ENCODE measurements around the gene ZPR1. TPM values are rescaled to one million over a fixed set of nuclear protein-coding genes. Genes with fewer than 3 reads are reported as not detected.
A peak's percentile ranks its signal among the peaks of the same experiment; 100 is the strongest.
"Not testable (repeated sequence)": the region's sequence is repeated elsewhere in the genome, so short reads cannot be mapped to it uniquely, and the experiment has no call there.

Gene ZPR1, protein sequence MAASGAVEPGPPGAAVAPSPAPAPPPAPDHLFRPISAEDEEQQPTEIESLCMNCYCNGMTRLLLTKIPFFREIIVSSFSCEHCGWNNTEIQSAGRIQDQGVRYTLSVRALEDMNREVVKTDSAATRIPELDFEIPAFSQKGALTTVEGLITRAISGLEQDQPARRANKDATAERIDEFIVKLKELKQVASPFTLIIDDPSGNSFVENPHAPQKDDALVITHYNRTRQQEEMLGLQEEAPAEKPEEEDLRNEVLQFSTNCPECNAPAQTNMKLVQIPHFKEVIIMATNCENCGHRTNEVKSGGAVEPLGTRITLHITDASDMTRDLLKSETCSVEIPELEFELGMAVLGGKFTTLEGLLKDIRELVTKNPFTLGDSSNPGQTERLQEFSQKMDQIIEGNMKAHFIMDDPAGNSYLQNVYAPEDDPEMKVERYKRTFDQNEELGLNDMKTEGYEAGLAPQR
- 69.0 and 78.7 TPM in 2 replicates for total RNA-seq

DNA sequence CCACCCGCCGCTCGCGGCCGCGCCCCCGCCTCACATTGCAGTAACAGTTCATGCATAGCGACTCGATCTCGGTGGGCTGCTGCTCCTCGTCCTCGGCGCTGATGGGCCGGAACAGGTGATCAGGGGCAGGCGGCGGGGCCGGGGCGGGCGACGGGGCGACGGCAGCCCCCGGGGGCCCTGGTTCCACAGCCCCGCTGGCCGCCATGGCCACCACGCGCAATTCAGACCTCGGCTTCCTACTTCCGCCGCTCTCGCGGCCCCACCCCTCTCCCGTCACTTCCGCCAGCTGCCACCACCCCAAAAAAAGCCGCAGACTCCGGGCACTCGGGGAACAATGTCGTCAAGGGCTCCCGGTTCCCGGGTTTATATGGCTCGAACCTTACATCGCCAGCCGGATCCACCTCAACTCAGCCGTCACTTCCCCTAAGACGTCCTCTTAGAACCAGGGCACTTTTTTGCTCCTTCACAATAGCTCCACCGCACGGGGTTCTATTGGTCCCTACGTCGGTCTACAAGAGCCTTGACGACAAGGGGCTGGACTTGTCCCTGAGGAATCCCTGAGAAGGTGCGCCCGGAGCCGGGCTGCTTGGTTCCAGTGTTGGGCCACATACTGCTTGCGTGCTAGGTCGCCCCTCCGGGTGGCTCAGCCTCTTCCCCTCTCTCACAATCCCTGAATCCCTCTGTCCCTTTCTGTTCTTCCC lies at the start of gene ZPR1:
Gene ZPR1 (minus strand): TSS at position 238 of the 701 bp plus-strand sequence. CDS start 33 bp downstream, at position 205.
- Mint-ChIP-seq H3K4me1 (peaks cover 33% of the 10 kb centered on the region), H3K4me3 (peak within 1 kb of the TSS; percentile 98), H3K9me3 (no peaks in the 10 kb centered on the region), H3K27me3 (peaks cover 4% of the 10 kb centered on the region), H3K27ac (peak within 1 kb of the TSS; percentile 95), H3K36me3 (ENCODE audit: low read depth) (peaks cover 49% of the 10 kb centered on the region)
- peak; percentile 81 for ATAC-seq (ENCODE audit: low read depth)
- intact Hi-C loops (cut with micrococcal nuclease) = loop anchor here (1.0 to 5.0 kb wide), 3 partner anchors 15 to 309 kb away; partner anchors contain the start of gene SIK3
- CTCF ChIA-PET = interaction anchor here (0.7 to 3.7 kb wide), 4 partner anchors 9 to 318 kb away, joined by 3 to 38 read pairs (median 6); no protein-coding TSS in a partner anchor
- peak; percentile 81 for DNase-seq
- TF ChIP-seq, protein P1, sequence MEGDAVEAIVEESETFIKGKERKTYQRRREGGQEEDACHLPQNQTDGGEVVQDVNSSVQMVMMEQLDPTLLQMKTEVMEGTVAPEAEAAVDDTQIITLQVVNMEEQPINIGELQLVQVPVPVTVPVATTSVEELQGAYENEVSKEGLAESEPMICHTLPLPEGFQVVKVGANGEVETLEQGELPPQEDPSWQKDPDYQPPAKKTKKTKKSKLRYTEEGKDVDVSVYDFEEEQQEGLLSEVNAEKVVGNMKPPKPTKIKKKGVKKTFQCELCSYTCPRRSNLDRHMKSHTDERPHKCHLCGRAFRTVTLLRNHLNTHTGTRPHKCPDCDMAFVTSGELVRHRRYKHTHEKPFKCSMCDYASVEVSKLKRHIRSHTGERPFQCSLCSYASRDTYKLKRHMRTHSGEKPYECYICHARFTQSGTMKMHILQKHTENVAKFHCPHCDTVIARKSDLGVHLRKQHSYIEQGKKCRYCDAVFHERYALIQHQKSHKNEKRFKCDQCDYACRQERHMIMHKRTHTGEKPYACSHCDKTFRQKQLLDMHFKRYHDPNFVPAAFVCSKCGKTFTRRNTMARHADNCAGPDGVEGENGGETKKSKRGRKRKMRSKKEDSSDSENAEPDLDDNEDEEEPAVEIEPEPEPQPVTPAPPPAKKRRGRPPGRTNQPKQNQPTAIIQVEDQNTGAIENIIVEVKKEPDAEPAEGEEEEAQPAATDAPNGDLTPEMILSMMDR (IDR thresholded peaks at IDR 0.05) = no peak
- POLR2A ChIA-PET = interaction anchor here (0.6 to 3.1 kb wide), 10 partner anchors 9 to 442 kb away, joined by 3 to 52 read pairs (median 6); partner anchors contain the start of genes BUD13, PAFAH1B2 and SIDT2

DNA sequence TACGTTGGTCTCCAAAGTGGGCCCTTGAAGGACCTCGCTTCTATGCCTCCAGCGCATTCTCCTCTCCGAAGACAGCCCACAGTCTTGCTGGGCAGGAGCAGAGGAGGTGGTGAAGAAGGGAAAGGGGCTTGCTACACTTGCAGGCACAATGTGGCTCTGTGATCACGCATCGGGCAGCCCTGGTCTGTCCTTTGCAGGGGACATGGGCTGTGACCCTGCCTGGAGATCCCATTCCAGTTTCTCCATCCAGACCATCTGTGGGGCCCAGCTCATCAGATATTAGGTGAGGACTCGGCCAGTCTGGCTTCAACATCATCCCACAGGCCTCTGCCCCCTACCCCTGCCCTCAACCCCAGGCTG lies 48.8 kb upstream of the ZPR1 start:
- TF ChIP-seq, protein P1 (IDR thresholded peaks at IDR 0.05) = no peak
- ATAC-seq (ENCODE audit: low read depth) (no peak), DNase-seq (no peak)
- Mint-ChIP-seq H3K4me1 (peaks cover 13% of the 10 kb centered on the region), H3K27ac (no peak overlapping the region), H3K4me3 (no peak overlapping the region), H3K27me3 (peaks cover 2% of the 10 kb centered on the region), H3K36me3 (ENCODE audit: low read depth) (no peaks in the 10 kb centered on the region), H3K9me3 (no peaks in the 10 kb centered on the region)
- CTCF ChIA-PET = interaction anchor here (1.0 to 2.8 kb wide), 9 partner anchors 16 to 390 kb away, joined by 3 to 28 read pairs (median 7); partner anchors contain the start of genes APOA5 and ZPR1
- POLR2A ChIA-PET = interaction anchor here (1.2 to 2.2 kb wide), 4 partner anchors 17 to 395 kb away, joined by 4 to 8 read pairs (median 4); partner anchors contain the start of genes PCSK7 and ZPR1
- intact Hi-C loops (cut with micrococcal nuclease) = loop anchor here (1.0 to 2.0 kb wide), 4 partner anchors 16 to 104 kb away; partner anchors contain the start of gene APOA5

DNA sequence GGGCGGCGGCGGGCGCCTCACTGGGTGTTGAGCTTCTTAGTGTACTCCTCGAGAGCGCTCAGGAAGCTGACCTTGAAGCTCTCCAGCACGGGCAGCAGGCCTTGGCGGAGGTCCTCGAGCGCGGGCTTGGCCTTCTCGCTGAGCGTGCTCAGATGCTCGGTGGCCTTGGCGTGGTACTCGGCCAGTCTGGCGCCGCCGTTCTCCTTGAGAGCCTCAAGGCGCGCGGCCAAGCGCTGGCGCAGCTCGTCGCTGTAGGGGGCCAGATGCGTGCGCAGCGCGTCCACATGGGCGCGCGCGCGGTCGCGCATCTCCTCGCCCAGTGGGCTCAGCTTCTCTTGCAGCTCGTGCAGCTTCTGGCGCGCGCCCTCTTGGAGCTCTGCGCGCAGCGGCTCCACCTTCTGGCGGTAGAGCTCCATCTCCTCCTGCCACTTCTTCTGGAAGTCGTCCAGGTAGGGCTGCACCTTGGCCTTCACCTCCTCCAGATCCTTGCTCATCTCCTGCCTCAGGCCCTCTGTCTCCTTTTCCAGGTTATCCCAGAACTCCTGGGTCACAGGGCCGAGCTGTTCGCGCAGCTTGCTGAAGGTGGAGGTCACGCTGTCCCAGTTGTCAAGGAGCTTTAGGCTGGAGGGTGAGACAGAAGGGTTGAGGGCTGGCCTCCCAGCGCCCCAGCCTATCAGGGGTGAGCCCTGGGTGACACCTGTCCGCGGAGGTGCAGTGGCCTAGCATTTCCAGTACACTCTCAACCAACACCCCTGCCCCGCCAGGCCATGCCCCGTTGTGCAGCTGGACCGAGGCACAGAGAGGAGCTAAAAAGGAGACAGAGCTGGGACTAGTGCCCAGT lies 48.2 kb upstream of the ZPR1 start:
- Mint-ChIP-seq H3K27me3 (peaks cover 2% of the 10 kb centered on the region), H3K36me3 (ENCODE audit: low read depth) (no peaks in the 10 kb centered on the region), H3K9me3 (no peaks in the 10 kb centered on the region), H3K4me3 (peak overlapping the region; percentile 75), H3K4me1 (peaks cover 13% of the 10 kb centered on the region), H3K27ac (no peak overlapping the region)
- POLR2A ChIA-PET = interaction anchor here (0.5 to 2.2 kb wide), 9 partner anchors 18 to 395 kb away, joined by 3 to 8 read pairs (median 4); partner anchors contain the start of genes APOA5, BUD13, PCSK7 and ZPR1
- DNase-seq (peak; percentile 59), ATAC-seq (ENCODE audit: low read depth) (peak; percentile 87)
- CTCF ChIA-PET = interaction anchor here (0.7 to 2.8 kb wide), 14 partner anchors 12 to 1420 kb away, joined by 3 to 28 read pairs (median 4); partner anchors contain the start of genes APOA5 and ZPR1
- intact Hi-C loops (cut with micrococcal nuclease) = loop anchor here (1.0 to 2.0 kb wide), 4 partner anchors 17 to 103 kb away; partner anchors contain the start of gene APOA5
- TF ChIP-seq, protein P1 (IDR thresholded peaks at IDR 0.05) = no peak

DNA sequence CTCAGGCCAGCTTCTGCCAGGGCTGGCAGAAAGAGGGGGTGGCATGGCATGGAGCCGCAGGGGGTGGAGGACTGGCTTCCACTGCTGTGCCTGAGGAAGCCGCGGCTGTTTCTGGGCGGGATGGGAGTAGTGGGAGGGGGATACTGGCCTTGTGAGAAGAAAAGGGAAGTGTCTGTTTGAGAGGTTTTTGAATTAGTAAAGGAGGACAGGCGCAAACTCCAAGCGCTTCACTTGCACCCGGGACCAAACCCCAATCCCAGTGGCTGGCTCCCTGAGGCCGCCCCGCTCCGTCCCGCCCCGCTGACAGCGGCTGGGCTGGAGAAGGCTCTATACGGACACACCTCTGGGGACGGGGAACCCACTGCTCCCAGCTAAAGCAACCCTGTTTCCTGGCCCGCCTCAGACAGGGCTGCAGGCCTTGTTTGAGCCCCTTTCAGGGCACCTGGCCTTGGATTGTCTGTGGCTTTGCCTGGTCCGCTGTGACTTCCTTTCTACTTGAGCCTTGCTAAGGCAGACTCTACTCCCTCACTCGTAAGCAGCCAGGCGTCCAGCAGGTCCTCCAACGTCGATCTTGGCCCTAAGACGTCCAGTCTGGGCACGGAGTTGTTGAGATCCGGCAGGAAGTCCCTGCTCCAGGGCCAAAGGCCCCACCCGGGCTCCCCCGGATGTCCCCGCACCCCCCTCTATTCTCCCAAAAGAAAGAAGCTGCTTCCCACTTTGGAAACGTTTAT lies 47.4 kb upstream of the ZPR1 start:
- CTCF ChIA-PET = interaction anchor here (0.7 to 2.8 kb wide), 14 partner anchors 13 to 1421 kb away, joined by 3 to 28 read pairs (median 4); partner anchors contain the start of genes APOA5 and ZPR1
- Mint-ChIP-seq H3K9me3 (no peaks in the 10 kb centered on the region), H3K36me3 (ENCODE audit: low read depth) (no peaks in the 10 kb centered on the region), H3K4me3 (peak overlapping the region; percentile 75), H3K27ac (no peak overlapping the region), H3K4me1 (peaks cover 13% of the 10 kb centered on the region), H3K27me3 (peaks cover 4% of the 10 kb centered on the region)
- ATAC-seq (ENCODE audit: low read depth) (peak; percentile 12), DNase-seq (peak; percentile 21)
- intact Hi-C loops (cut with micrococcal nuclease) = no loop called here
- POLR2A ChIA-PET = interaction anchor here (0.5 to 2.2 kb wide), 9 partner anchors 18 to 396 kb away, joined by 3 to 8 read pairs (median 4); partner anchors contain the start of genes APOA5, BUD13, PCSK7 and ZPR1
- TF ChIP-seq, protein P1 (IDR thresholded peaks at IDR 0.05) = no peak

DNA sequence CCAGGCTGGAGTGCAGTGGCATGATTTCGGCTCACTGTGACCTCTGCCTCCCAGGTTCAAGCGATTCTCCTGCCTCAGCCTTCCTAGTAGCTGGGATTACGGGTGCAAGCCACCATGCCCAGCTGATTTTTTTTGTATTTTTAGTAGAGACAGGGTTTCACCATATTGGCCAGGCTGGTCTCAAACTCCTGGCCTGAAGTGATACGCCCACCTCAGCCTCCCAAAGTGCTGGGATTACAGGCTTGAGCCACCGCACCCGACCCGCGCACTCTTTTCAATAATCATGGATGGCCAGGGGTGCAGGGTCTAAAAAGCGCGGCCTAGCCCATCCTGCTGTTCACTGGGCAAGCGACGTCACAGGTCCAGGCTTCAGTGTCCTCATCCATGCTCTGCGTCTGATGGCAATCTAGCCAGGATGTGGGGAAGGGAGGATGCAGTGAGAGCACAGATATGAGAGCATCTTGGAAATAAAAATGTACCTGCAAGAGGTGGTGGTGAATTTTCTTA lies 46.8 kb upstream of the ZPR1 start:
- POLR2A ChIA-PET = interaction anchor here (2.2 kb wide), 1 partner anchor 47 kb away, joined by 8 read pairs; the partner anchor contains the start of gene ZPR1
- H3K27ac Mint-ChIP-seq; H3K9me3 Mint-ChIP-seq; ATAC-seq (ENCODE audit: low read depth); H3K36me3 Mint-ChIP-seq (ENCODE audit: low read depth); intact Hi-C loops (cut with micrococcal nuclease); H3K27me3 Mint-ChIP-seq; DNase-seq: not testable (repeated sequence)
- Mint-ChIP-seq H3K4me3 (peak overlapping the region; percentile 75), H3K4me1 (peaks cover 13% of the 10 kb centered on the region)
- CTCF ChIA-PET = interaction anchor here (1.8 to 2.8 kb wide), 2 partner anchors 44 to 392 kb away, joined by 4 to 28 read pairs; partner anchors contain the start of gene APOA5

Measured in activated B cell treated with CpG ODN at 0.5 μM for 24 hours (primary cell).